ENCODE measurements around the gene FIBCD1. TPM values are rescaled to one million over a fixed set of nuclear protein-coding genes. Genes with fewer than 3 reads are reported as not detected.

FIBCD1 gene
- polyA plus RNA-seq, 1 of the 3 experiments (the other 2 are of a cell fraction): 1.3 TPM

DNA sequence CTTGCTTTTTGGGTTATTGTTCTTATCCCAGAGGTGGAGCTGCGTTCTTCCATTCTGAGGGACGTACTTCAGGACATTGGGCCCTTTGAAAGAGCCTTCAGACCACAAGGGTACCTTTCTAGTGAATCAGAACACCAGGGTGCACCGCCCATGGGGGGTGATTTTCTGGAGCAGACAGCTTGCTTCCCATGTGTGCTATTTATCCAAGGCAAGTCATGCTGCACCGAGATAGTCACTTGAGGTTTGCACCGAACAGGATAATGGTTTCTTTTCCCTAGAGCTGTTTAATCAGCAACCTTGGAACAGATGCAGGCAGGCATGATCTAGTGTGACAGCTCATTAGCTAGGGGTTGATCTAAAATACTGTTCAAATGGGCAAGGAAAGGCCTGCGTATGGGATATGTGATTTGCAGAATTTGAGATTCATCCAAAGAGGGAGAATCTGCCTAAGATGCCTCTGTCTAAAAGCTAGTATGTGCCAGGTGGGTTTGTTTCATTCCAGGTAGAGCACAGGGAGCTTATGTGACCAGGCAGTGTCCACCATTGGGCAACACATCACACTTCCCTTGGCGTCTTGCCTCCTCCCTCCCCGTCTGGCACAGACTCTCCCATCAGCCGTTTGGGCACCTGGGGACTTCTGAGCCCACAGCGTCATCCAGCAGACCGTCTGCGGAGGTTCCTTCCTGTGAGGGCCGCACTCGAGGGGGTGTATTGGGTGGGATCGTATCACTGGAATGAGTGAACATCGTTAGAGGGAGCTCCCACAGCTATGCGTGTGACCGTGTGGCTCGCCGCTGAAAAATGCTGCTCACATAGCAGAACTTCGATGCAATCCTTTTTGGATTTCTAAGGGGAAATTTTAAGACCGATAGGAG is 80.9 kb downstream of the FIBCD1 start:
- WGBS (ENCODE audit: low lambda C conversion rate): 42% methylated on average over 14 of the region's 22 CpGs
- H3F3A ChIP-seq (replicated peaks; ENCODE audit: insufficient read depth): peaks cover 45% of the 10 kb centered on the region
- H3K36me3 ChIP-seq (replicated peaks in 1 of 2; ENCODE audit: control insufficient read depth in 1 of 2, insufficient read depth in 2 of 2, low read length in 1 of 2): peaks cover 47 to 53% of the 10 kb centered on the region in 2 experiments

More for the DNA sequence above, 80.9 kb downstream of the FIBCD1 start:
- Histone ChIP-seq H4K20me1 (ENCODE audit: insufficient read depth) (peaks cover 45% of the 10 kb centered on the region), H3K4me3 (ENCODE audit: low read depth in 2 of 2, low read length in 1 of 2) (no peak overlapping the region), H3K9me3 (no peaks in the 10 kb centered on the region), H3K79me2 (ENCODE audit: insufficient read depth) (peaks cover 98% of the 10 kb centered on the region), H3K27me3 (ENCODE audit: insufficient read depth) (no peaks in the 10 kb centered on the region), H3K4me2 (peak overlapping the region; percentile 49), H3K27ac (ENCODE audit: low read depth in 2 of 2, low read length in 1 of 2) (peak overlapping the region in 1 of 2 experiments; percentile 89; a peak in 3 of 4 replicates), H2AFZ (ENCODE audit: low read depth) (no peak overlapping the region), H3K9ac (peak overlapping the region; percentile 51), H3K4me1 (ENCODE audit: control insufficient read depth in 1 of 2, insufficient read depth in 2 of 2, low read depth in 1 of 2, low read length in 1 of 2) (peaks cover 13 to 26% of the 10 kb centered on the region in 2 experiments; a peak in 3 of 4 replicates), H3K9me2 (no peaks in the 10 kb centered on the region)
- ChIA-PET CTCF (interaction anchor here (0.9 to 1.8 kb wide), 7 partner anchors 8 to 188 kb away, joined by 3 to 8 read pairs (median 5); no protein-coding TSS in a partner anchor), POLR2A (no interaction called here)
- no peak for DNase-seq
- no peak for TF ChIP-seq FOXM1 (IDR thresholded peaks at IDR 0.05; ENCODE audit: low read depth)
- no peak for TF ChIP-seq IRF3 (IDR thresholded peaks at IDR 0.05; ENCODE audit: low read depth, low read length)
- TF ChIP-seq, protein P1, sequence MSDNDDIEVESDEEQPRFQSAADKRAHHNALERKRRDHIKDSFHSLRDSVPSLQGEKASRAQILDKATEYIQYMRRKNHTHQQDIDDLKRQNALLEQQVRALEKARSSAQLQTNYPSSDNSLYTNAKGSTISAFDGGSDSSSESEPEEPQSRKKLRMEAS (IDR thresholded peaks at IDR 0.05; ENCODE audit: low read depth): no peak
- TF ChIP-seq SIN3A (IDR thresholded peaks at IDR 0.05; ENCODE audit: borderline replicate concordance, low read depth, low read length): no peak
- TF ChIP-seq GABPA (IDR thresholded peaks at IDR 0.05; ENCODE audit: low read depth): no peak
- TF ChIP-seq TCF12 (IDR thresholded peaks at IDR 0.05): peak; percentile 67; the same call in 1 of the 2 replicates
- peak in 1 of 2 experiments; percentile 62; a peak in 2 of 4 replicates for TF ChIP-seq EP300 (IDR thresholded peaks at IDR 0.05; ENCODE audit: borderline replicate concordance in 1 of 2, low read depth in 1 of 2, low read length in 1 of 2)
- TF ChIP-seq FOSL2 (IDR thresholded peaks at IDR 0.05; ENCODE audit: borderline replicate concordance, low read depth): peak; percentile 56; the same call in 1 of the 2 replicates
- no peak for TF ChIP-seq GATA2 (CRISPR knock-in tag; IDR thresholded peaks at IDR 0.05)
- no peak for TF ChIP-seq MXI1 (IDR thresholded peaks at IDR 0.05; ENCODE audit: low read depth, low read length)
- no peak for TF ChIP-seq MEF2A (IDR thresholded peaks at IDR 0.05; ENCODE audit: borderline replicate concordance, low read depth)
- TF ChIP-seq ELF1 (IDR thresholded peaks at IDR 0.05): no peak
- TF ChIP-seq FOXJ3 (CRISPR knock-in tag; IDR thresholded peaks at IDR 0.05): no peak
- no peak for TF ChIP-seq EZH2phosphoT487 (IDR thresholded peaks at IDR 0.05; ENCODE audit: borderline replicate concordance, low read depth)
- TF ChIP-seq NFIC (IDR thresholded peaks at IDR 0.05; ENCODE audit: borderline replicate concordance): peak; percentile 69
- peak; percentile 60; the same call in 1 of the 2 replicates for TF ChIP-seq TEAD4 (IDR thresholded peaks at IDR 0.05; ENCODE audit: borderline replicate concordance, insufficient read depth)
- TF ChIP-seq RCOR1 (IDR thresholded peaks at IDR 0.05; ENCODE audit: low read length): no peak
- TF ChIP-seq PBX3 (IDR thresholded peaks at IDR 0.05): peak; percentile 23; the same call in 1 of the 2 replicates
- peak; percentile 28; the same call in 1 of the 2 replicates for TF ChIP-seq JUND (IDR thresholded peaks at IDR 0.05)
